HepG2 (cell line): ENCODE data around the gene PA2G4. TPM values are rescaled to one million over a fixed set of nuclear protein-coding genes. Genes with fewer than 3 reads are reported as not detected.

ENCODE experiments used
- CCDC6 ChIP-seq: sonication (generic); formaldehyde crosslinking; IDR thresholded peaks from 2 replicates; pipeline ENCODE4 v1.8.1; 2022; ENCODE audit warnings: mild to moderate bottlenecking, missing genetic modification reagents, moderate library complexity
- HNF4G ChIP-seq, 2 experiments: sonication (generic) in 1 of 2; formaldehyde crosslinking in 1 of 2; IDR thresholded peaks; 2 replicates each; pipeline versions ENCODE4 v1.4.0 to v1.6.1; 2011 to 2020; ENCODE audit warnings: borderline replicate concordance in 2 of 2, low read depth in 2 of 2, mild to moderate bottlenecking in 2 of 2, low read length in 1 of 2, missing genetic modification reagents in 1 of 2, moderate library complexity in 1 of 2
- ISX ChIP-seq: sonication (generic); formaldehyde crosslinking; conservative IDR thresholded peaks from 2 replicates; pipeline ENCODE4 v1.5.0; 2020; ENCODE audit warnings: missing genetic modification reagents
- KDM3A ChIP-seq: IDR thresholded peaks from 2 replicates; pipeline ENCODE4 v1.6.1; 2018; ENCODE audit warnings: low read depth, missing compliant biosample characterization
- NFYB ChIP-seq: sonication (generic); formaldehyde crosslinking; IDR thresholded peaks from 2 replicates; pipeline ENCODE4 v1.4.0; 2020; ENCODE audit warnings: missing genetic modification reagents
- PHF21A ChIP-seq: sonication (generic); formaldehyde crosslinking; IDR thresholded peaks from 2 replicates; pipeline ENCODE4 v1.5.0; 2020; ENCODE audit warnings: mild to moderate bottlenecking, missing genetic modification reagents
- PPARG ChIP-seq: conservative IDR thresholded peaks from 2 replicates; pipeline ENCODE4 v1.6.1; 2016; ENCODE audit warnings: missing biosample characterization, missing genetic modification reagents
- RAD21 ChIP-seq: fragments of 450-650 bp; formaldehyde crosslinking; IDR thresholded peaks from 2 replicates; pipeline ENCODE4 v1.5.0; 2020; ENCODE audit warnings: mild to moderate bottlenecking
- SP1 ChIP-seq, 2 experiments: fragments of 450-650 bp in 1 of 2; sonication (generic) in 1 of 2; formaldehyde crosslinking in 1 of 2; IDR thresholded peaks; 2 replicates each; pipeline versions ENCODE4 v1.4.0 to v1.6.1; 2016 to 2020; ENCODE audit warnings: missing genetic modification reagents in 1 of 2
- SRF ChIP-seq: IDR thresholded peaks from 2 replicates; pipeline ENCODE4 v1.6.1; 2011; ENCODE audit warnings: mild to moderate bottlenecking, low read depth, low read length, moderate library complexity
- STAG1 ChIP-seq: sonication (generic); formaldehyde crosslinking; IDR thresholded peaks from 2 replicates; pipeline ENCODE4 v1.4.0; 2020; ENCODE audit warnings: missing genetic modification reagents
- ZMYM2 ChIP-seq: sonication (generic); formaldehyde crosslinking; IDR thresholded peaks from 2 replicates; pipeline ENCODE4 v1.8.0; 2022; ENCODE audit warnings: mild to moderate bottlenecking, missing genetic modification reagents
- ZNF337 ChIP-seq: sonication (generic); formaldehyde crosslinking; IDR thresholded peaks from 2 replicates; pipeline ENCODE4 v1.5.1; 2020; ENCODE audit warnings: missing genetic modification reagents, low read depth, mild to moderate bottlenecking, borderline replicate concordance
- ZNF556 ChIP-seq: sonication (generic); formaldehyde crosslinking; IDR thresholded peaks from 2 replicates; pipeline ENCODE4 v1.4.0; 2020; ENCODE audit warnings: mild to moderate bottlenecking, missing genetic modification reagents, borderline replicate concordance
- ZNF891 ChIP-seq: sonication (generic); formaldehyde crosslinking; IDR thresholded peaks from 2 replicates; pipeline ENCODE4 v1.5.0; 2020; ENCODE audit warnings: mild to moderate bottlenecking, missing genetic modification reagents
- polyA plus RNA-seq, 8 experiments: library from polyadenylated mRNA; depleted of rRNA in 3 of 8; stranded (reverse) in 7 of 8; unstranded in 1 of 8; fragments of >200 nt; fragmentation: Illumina TruSeq in 4 of 8; extraction: Trizol in 4 of 8; gene quantifications; 2 replicates each; pipeline versions ENCODE4 v1.2.1 to v1.2.3, GENCODE V29; 2011 to 2016; ENCODE audit warnings: low read depth in 4 of 8, missing spikeins in 1 of 8, mixed read lengths in 1 of 8; ENCODE audit not compliant: insufficient read depth in 1 of 8
- total RNA-seq, 5 experiments: library from RNA; depleted of rRNA; stranded (reverse); fragments of >200 nt; fragmentation: Illumina TruSeq; extraction: Trizol; gene quantifications; 2 replicates each; pipeline ENCODE4 v1.2.3, GENCODE V29; 2016; ENCODE audit warnings: low read depth in 1 of 5
- TF ChIP-seq, protein P1 (sequence below): sonication (generic); formaldehyde crosslinking; IDR thresholded peaks from 2 replicates; pipeline ENCODE4 v1.4.0; 2020; ENCODE audit warnings: missing genetic modification reagents
- TF ChIP-seq, protein P2 (sequence below): sonication (generic); formaldehyde crosslinking; IDR thresholded peaks from 2 replicates; pipeline ENCODE4 v1.8.1; 2023; ENCODE audit warnings: missing genetic modification reagents, inconsistent platforms, borderline replicate concordance
- TF ChIP-seq, protein P3 (sequence below): sonication (generic); formaldehyde crosslinking; IDR thresholded peaks from 2 replicates; pipeline ENCODE4 v1.4.0; 2020; ENCODE audit warnings: mild to moderate bottlenecking, low read depth, missing genetic modification reagents
- TF ChIP-seq, protein P4 (sequence below): sonication (generic); formaldehyde crosslinking; IDR thresholded peaks from 2 replicates; pipeline ENCODE4 v1.9.0; 2021; ENCODE audit warnings: missing genetic modification reagents, borderline replicate concordance
- TF ChIP-seq, protein P5 (sequence below), 2 experiments: fragments of 450-650 bp in 1 of 2; sonication (generic) in 1 of 2; formaldehyde crosslinking; IDR thresholded peaks; 2 replicates each; pipeline versions ENCODE4 v1.5.0 to v1.8.0; 2020 to 2022; ENCODE audit warnings: mild to moderate bottlenecking in 1 of 2, missing genetic modification reagents in 1 of 2

The PA2G4 gene
- total and polyA plus RNA-seq, 2 of the 13 experiments (the other 11 are each of a cell fraction or from before 2014, with no cell fraction given), result 147 to 240 TPM

DNA sequence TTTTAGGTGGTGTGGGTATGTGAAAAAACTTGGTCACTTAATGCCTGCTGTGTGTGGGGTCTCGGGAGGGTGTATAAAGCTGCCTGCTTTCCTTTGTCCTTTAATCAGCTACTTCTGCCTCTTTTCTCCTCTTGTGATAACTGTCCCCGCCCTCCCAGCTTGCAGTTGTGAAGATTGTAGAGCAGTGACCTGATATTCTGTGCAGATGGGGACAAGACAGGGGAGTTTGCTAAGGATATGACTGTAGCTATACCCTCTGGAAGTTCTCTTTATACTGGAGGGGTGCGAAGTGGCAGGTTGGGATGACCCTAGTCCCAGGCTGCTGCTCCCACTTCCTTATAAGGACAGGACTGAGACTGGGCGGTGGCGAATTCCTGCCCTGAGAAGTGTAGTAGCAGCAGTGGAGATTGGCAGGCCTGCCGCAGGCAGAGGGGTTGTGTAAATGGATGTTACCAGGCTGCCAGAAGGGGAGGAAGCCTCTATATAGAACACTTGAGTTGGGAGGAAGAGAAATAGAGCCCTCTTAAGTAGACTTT lies 54.6 kb downstream of the PA2G4 start (continued):
- TF ChIP-seq CCDC6 (CRISPR knock-in tag), result 0 out of 2 replicates have a peak, but pooled peaks have one; percentile 1
- TF ChIP-seq, protein P1, sequence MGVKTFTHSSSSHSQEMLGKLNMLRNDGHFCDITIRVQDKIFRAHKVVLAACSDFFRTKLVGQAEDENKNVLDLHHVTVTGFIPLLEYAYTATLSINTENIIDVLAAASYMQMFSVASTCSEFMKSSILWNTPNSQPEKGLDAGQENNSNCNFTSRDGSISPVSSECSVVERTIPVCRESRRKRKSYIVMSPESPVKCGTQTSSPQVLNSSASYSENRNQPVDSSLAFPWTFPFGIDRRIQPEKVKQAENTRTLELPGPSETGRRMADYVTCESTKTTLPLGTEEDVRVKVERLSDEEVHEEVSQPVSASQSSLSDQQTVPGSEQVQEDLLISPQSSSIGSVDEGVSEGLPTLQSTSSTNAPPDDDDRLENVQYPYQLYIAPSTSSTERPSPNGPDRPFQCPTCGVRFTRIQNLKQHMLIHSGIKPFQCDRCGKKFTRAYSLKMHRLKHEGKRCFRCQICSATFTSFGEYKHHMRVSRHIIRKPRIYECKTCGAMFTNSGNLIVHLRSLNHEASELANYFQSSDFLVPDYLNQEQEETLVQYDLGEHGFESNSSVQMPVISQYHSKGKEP (CRISPR knock-in tag), result no peak
- TF ChIP-seq, protein P2, sequence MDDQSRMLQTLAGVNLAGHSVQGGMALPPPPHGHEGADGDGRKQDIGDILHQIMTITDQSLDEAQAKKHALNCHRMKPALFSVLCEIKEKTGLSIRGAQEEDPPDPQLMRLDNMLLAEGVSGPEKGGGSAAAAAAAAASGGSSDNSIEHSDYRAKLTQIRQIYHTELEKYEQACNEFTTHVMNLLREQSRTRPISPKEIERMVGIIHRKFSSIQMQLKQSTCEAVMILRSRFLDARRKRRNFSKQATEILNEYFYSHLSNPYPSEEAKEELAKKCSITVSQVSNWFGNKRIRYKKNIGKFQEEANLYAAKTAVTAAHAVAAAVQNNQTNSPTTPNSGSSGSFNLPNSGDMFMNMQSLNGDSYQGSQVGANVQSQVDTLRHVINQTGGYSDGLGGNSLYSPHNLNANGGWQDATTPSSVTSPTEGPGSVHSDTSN (CRISPR knock-in tag), result no peak
- TF ChIP-seq ISX, result no peak
- no peak for TF ChIP-seq ZNF556 (CRISPR knock-in tag)
- no peak for TF ChIP-seq KDM3A
- no peak for TF ChIP-seq HNF4G (IDR thresholded peaks at IDR 0.05; ENCODE audit: borderline replicate concordance, low read depth, low read length)
- no peak for TF ChIP-seq HNF4G (CRISPR knock-in tag; IDR thresholded peaks at IDR 0.05; ENCODE audit: borderline replicate concordance, low read depth)
- TF ChIP-seq ZMYM2 (CRISPR knock-in tag), result no peak
- no peak for TF ChIP-seq RAD21 (CRISPR knock-in tag)
- TF ChIP-seq NFYB, result no peak
- no peak for TF ChIP-seq PHF21A
- TF ChIP-seq PPARG (CRISPR knock-in tag), result no peak
- TF ChIP-seq, protein P3, sequence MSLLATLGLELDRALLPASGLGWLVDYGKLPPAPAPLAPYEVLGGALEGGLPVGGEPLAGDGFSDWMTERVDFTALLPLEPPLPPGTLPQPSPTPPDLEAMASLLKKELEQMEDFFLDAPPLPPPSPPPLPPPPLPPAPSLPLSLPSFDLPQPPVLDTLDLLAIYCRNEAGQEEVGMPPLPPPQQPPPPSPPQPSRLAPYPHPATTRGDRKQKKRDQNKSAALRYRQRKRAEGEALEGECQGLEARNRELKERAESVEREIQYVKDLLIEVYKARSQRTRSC, result no peak
- TF ChIP-seq ZNF891, result 0 out of 2 replicates have a peak, but pooled peaks have one; percentile 38
- TF ChIP-seq, protein P4, sequence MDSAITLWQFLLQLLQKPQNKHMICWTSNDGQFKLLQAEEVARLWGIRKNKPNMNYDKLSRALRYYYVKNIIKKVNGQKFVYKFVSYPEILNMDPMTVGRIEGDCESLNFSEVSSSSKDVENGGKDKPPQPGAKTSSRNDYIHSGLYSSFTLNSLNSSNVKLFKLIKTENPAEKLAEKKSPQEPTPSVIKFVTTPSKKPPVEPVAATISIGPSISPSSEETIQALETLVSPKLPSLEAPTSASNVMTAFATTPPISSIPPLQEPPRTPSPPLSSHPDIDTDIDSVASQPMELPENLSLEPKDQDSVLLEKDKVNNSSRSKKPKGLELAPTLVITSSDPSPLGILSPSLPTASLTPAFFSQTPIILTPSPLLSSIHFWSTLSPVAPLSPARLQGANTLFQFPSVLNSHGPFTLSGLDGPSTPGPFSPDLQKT (CRISPR knock-in tag), result no peak
- TF ChIP-seq, protein P5, sequence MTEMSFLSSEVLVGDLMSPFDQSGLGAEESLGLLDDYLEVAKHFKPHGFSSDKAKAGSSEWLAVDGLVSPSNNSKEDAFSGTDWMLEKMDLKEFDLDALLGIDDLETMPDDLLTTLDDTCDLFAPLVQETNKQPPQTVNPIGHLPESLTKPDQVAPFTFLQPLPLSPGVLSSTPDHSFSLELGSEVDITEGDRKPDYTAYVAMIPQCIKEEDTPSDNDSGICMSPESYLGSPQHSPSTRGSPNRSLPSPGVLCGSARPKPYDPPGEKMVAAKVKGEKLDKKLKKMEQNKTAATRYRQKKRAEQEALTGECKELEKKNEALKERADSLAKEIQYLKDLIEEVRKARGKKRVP (CRISPR knock-in tag; IDR thresholded peaks at IDR 0.05), result no peak
- peak; percentile 91 for TF ChIP-seq SRF
- no peak for TF ChIP-seq ZNF337
- TF ChIP-seq STAG1, result no peak
- TF ChIP-seq SP1 (IDR thresholded peaks at IDR 0.05), result no peak
- no peak for TF ChIP-seq SP1 (CRISPR knock-in tag; IDR thresholded peaks at IDR 0.05)
